Fibroblast of lung (primary cell): ENCODE data around the gene SGMS2.

Experiments used
- EZH2 ChIP-seq: IDR thresholded peaks from 2 replicates; pipeline ENCODE4 v1.5.1; 2012; ENCODE audit warnings: low read length, control low read depth, mild to moderate bottlenecking; ENCODE audit errors: missing control alignments
- TF ChIP-seq, protein P1 (sequence below), 2 donors: IDR thresholded peaks in 1 of 2; conservative IDR thresholded peaks in 1 of 2; 1 replicate in 1 of 2; 2 replicates in 1 of 2; pipeline ENCODE4 v1.5.1; 2011 to 2012; ENCODE audit warnings: low read length in 2 of 2, control low read depth in 1 of 2, inconsistent platforms in 1 of 2, low read depth in 1 of 2, mild to moderate bottlenecking in 1 of 2

DNA sequence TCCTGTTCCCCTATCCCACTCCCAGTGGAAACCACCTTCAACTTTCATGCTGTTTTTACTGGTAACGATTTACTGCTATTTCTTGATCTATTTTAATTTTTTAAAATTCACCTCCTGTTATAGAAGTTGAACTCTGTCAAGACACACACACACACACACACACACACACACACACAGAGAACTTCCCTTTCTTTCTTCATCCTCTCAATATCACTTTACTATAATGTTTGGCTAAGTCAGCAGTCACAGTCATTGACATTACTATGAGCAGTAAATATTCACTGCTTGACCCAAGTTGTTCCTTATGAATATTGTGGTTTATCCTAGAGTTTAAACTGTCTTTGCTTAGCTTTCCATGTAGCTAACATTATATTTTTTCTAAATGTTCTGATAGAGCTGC lies 24.0 kb upstream of the SGMS2 start:
- TF ChIP-seq EZH2, result no peak
- TF ChIP-seq, protein P1, sequence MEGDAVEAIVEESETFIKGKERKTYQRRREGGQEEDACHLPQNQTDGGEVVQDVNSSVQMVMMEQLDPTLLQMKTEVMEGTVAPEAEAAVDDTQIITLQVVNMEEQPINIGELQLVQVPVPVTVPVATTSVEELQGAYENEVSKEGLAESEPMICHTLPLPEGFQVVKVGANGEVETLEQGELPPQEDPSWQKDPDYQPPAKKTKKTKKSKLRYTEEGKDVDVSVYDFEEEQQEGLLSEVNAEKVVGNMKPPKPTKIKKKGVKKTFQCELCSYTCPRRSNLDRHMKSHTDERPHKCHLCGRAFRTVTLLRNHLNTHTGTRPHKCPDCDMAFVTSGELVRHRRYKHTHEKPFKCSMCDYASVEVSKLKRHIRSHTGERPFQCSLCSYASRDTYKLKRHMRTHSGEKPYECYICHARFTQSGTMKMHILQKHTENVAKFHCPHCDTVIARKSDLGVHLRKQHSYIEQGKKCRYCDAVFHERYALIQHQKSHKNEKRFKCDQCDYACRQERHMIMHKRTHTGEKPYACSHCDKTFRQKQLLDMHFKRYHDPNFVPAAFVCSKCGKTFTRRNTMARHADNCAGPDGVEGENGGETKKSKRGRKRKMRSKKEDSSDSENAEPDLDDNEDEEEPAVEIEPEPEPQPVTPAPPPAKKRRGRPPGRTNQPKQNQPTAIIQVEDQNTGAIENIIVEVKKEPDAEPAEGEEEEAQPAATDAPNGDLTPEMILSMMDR (conservative IDR thresholded peaks at IDR 0.05 in 1 of 2, IDR thresholded peaks at IDR 0.05 in 1 of 2; ENCODE audit: low read depth in 1 of 2, low read length in 2 of 2), result no peak
